K562 (cell line): Measurements from ENCODE around the gene BTNL8. TPM values are rescaled to one million over a fixed set of nuclear protein-coding genes. Genes with fewer than 3 reads are reported as not detected.

Source experiments
- ASH1L ChIP-seq: fragments of 450-650 bp; IDR thresholded peaks from 2 replicates; pipeline ENCODE4 v1.6.1; 2018; ENCODE audit warnings: borderline replicate concordance, mild to moderate bottlenecking, low read depth; ENCODE audit not compliant: partially characterized antibody
- ATF7 ChIP-seq: fragments of 450-650 bp; IDR thresholded peaks from 2 replicates; pipeline ENCODE4 v1.7.1; 2014; ENCODE audit warnings: mild to moderate bottlenecking, moderate library complexity
- CBX3 ChIP-seq, 2 experiments: IDR thresholded peaks; 1 replicate in 1 of 2; 2 replicates in 1 of 2; pipeline ENCODE4 v1.6.1; 2012; ENCODE audit warnings: inconsistent platforms in 2 of 2, low read length in 2 of 2, borderline replicate concordance in 1 of 2, control low read depth in 1 of 2
- CCNT2 ChIP-seq: IDR thresholded peaks from 2 replicates; pipeline ENCODE4 v1.6.1; 2011; ENCODE audit warnings: borderline replicate concordance, low read depth, mild to moderate bottlenecking, moderate library complexity, mixed read lengths, low read length; ENCODE audit not compliant: insufficient read length; ENCODE audit errors: extremely low read depth
- CHD2 ChIP-seq: IDR thresholded peaks from 2 replicates; pipeline ENCODE4 v1.6.1; 2011; ENCODE audit warnings: low read depth, low read length
- CREM ChIP-seq: IDR thresholded peaks from 2 replicates; pipeline ENCODE4 v1.6.1; 2014; ENCODE audit warnings: antibody characterized with exemption, low read depth
- CTBP1 ChIP-seq: fragments of 450-650 bp; IDR thresholded peaks from 2 replicates; pipeline ENCODE4 v1.6.1; 2016; ENCODE audit warnings: borderline replicate concordance
- E2F3 ChIP-seq: fragments of 250-450 bp; sonication (Bioruptor Pico); IDR thresholded peaks from 2 replicates; pipeline ENCODE4 v1.4.0; 2020; ENCODE audit warnings: mild to moderate bottlenecking
- ETV6 ChIP-seq, 3 experiments: fragments of 150-350 bp in 1 of 3; sonication (generic) in 1 of 3; formaldehyde crosslinking in 1 of 3; IDR thresholded peaks; 2 replicates each; pipeline versions ENCODE4 v1.6.1 to v1.8.0; 2014 to 2022; ENCODE audit warnings: borderline replicate concordance in 2 of 3, low read depth in 2 of 3, antibody characterized with exemption in 1 of 3, low read length in 1 of 3, mild to moderate bottlenecking in 1 of 3, missing genetic modification reagents in 1 of 3
- HDGF ChIP-seq: fragments of 450-650 bp; IDR thresholded peaks from 2 replicates; pipeline ENCODE4 v1.6.1; 2016
- HIVEP1 ChIP-seq: fragments of 250-450 bp; sonication (Bioruptor Pico); IDR thresholded peaks from 2 replicates; pipeline ENCODE4 v1.4.0; 2020; ENCODE audit warnings: mild to moderate bottlenecking
- ILK ChIP-seq: fragments of 450-650 bp; IDR thresholded peaks from 2 replicates; pipeline ENCODE4 v1.6.1; 2016; ENCODE audit warnings: missing genetic modification characterization, low read depth, mild to moderate bottlenecking, missing compliant biosample characterization, moderate library complexity, borderline replicate concordance
- L3MBTL2 ChIP-seq: fragments of 450-650 bp; IDR thresholded peaks from 2 replicates; pipeline ENCODE4 v1.6.1; 2016; ENCODE audit warnings: mild to moderate bottlenecking, moderate library complexity
- MYNN ChIP-seq, 2 experiments: sonication (generic); formaldehyde crosslinking in 1 of 2; IDR thresholded peaks; 2 replicates each; pipeline versions ENCODE4 v1.5.0 to v1.6.1; 2016 to 2020; ENCODE audit warnings: antibody characterized with exemption in 1 of 2, missing genetic modification reagents in 1 of 2
- NR4A1 ChIP-seq, 2 experiments: fragments of 250-450 bp in 1 of 2; fragments of 450-650 bp in 1 of 2; sonication (Bioruptor Pico) in 1 of 2; IDR thresholded peaks; 2 replicates each; pipeline versions ENCODE4 v1.4.0 to v1.6.1; 2016 to 2020; ENCODE audit warnings: mild to moderate bottlenecking in 2 of 2, missing compliant biosample characterization in 1 of 2, missing genetic modification characterization in 1 of 2, moderate library complexity in 1 of 2
- PYGO2 ChIP-seq: fragments of 450-650 bp; IDR thresholded peaks from 2 replicates; pipeline ENCODE4 v1.6.1; 2016; ENCODE audit warnings: mild to moderate bottlenecking, missing genetic modification characterization, moderate library complexity, missing compliant biosample characterization
- SETDB1 ChIP-seq: IDR thresholded peaks from one replicate; pipeline ENCODE4 v1.6.1; 2012; ENCODE audit warnings: low read length, control low read depth, inconsistent platforms
- SP1 ChIP-seq: sonication (generic); formaldehyde crosslinking; IDR thresholded peaks from 2 replicates; pipeline ENCODE4 v1.8.1; 2022; ENCODE audit warnings: mild to moderate bottlenecking, missing genetic modification reagents
- TCFL5 ChIP-seq: fragments of 250-450 bp; sonication (Bioruptor Pico); conservative IDR thresholded peaks from 2 replicates; pipeline ENCODE4 v1.6.1; 2021; ENCODE audit warnings: mild to moderate bottlenecking, moderate library complexity, matching md5 sums
- ZNF143 ChIP-seq: sonication (generic); formaldehyde crosslinking; IDR thresholded peaks from 2 replicates; pipeline ENCODE4 v1.9.0; 2022; ENCODE audit warnings: mild to moderate bottlenecking, missing genetic modification reagents
- ZNF3 ChIP-seq: fragments of 250-450 bp; sonication (Bioruptor Pico); IDR thresholded peaks from 2 replicates; pipeline ENCODE4 v1.5.0; 2021; ENCODE audit warnings: mild to moderate bottlenecking, moderate library complexity
- ZNF354B ChIP-seq: fragments of 250-450 bp; sonication (Bioruptor Pico); IDR thresholded peaks from 2 replicates; pipeline ENCODE4 v1.4.0; 2020
- ZNF644 ChIP-seq: fragments of 200-800 bp; sonication (Bioruptor generic); IDR thresholded peaks from 2 replicates; pipeline ENCODE4 v1.6.1; 2016; ENCODE audit warnings: low read depth, missing genetic modification characterization, missing compliant biosample characterization
- polyA plus RNA-seq, 8 experiments: library from polyadenylated mRNA; depleted of rRNA in 4 of 8; stranded (reverse) in 5 of 8; unstranded in 3 of 8; fragments of >200 nt; fragmentation: Nextera tagmentation in 2 of 8; fragmentation: Illumina TruSeq in 1 of 8; extraction: Ambion mirVana in 2 of 8; extraction: Trizol in 1 of 8; gene quantifications; 2 replicates each; pipeline versions ENCODE4 v1.2.1 to v1.2.3, GENCODE V29; 2011 to 2014; ENCODE audit warnings: inconsistent platforms in 1 of 8, missing spikeins in 1 of 8
- total RNA-seq, 7 experiments: library from RNA; depleted of rRNA in 6 of 7; stranded (reverse); fragments of >200 nt in 6 of 7; fragmentation: Illumina TruSeq in 2 of 7; extraction: Trizol in 2 of 7; gene quantifications; 2 replicates each; pipeline versions ENCODE4 v1.2.1 to v1.2.3, GENCODE V29; 2011 to 2021; ENCODE audit warnings: low replicate concordance in 1 of 7
- TF ChIP-seq, protein P1 (sequence below): fragments of 250-450 bp; sonication (Bioruptor Pico); IDR thresholded peaks from 2 replicates; pipeline ENCODE4 v1.4.0; 2020; ENCODE audit warnings: mild to moderate bottlenecking, moderate library complexity, borderline replicate concordance

BTNL8 gene
- total and polyA plus RNA-seq, 9 of the 15 experiments (the other 6 are each of a cell fraction or from before 2014, with no cell fraction given), result 0.04 to 0.18 (median 0.07) TPM; not detected in 6

DNA sequence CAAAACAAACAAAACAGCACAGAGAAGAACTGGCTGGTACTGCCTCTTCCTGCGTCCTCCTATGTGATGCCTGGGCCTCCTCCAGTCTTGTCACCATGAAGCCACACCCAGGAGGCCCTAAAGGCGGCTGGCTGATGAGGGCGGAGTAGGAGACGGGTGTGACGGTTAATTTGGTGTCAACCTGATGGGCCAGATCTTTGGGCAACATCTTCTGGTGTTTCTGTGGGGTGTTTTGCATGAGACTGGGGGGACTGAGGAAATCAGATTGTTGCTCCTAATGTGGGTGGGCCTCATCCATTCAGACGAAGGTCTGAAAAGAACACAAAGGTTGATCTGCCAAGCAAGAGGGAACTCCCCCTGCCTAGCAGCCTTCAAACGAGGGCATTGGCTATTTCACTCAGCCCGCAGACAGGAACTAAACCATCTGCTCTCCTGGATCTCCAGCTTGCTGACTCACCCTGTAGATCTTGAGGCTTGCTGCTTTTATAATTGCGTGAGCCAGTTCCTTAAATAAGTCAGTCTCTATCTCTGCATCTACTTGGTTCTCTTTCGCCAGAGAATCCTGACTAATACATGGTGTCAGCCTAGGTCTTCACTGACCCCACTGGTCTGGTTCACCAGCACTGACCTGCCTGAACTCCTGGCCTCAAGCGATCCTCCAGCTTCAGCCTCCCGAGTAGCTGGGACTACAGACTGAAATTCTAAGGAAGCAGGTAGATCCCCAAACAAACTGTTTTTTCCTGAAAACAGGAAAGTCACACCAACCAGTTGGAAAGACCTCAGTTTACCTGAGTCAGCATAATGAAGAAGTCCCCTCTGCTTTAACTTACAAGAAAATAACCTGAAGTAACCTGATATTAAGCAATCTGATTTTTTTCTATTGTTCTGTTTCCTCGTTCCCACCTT is 25.1 kb upstream of the BTNL8 start (continued):
- TF ChIP-seq ASH1L (peak; percentile 33), TCFL5 (CRISPR knock-in tag) (no peak), ZNF354B (CRISPR knock-in tag) (no peak), L3MBTL2 (peak; percentile 97), NR4A1 (CRISPR knock-in tag; IDR thresholded peaks at IDR 0.05) (no peak), NR4A1 (tag; IDR thresholded peaks at IDR 0.05) (peak; percentile 79; the same call in 1 of the 2 replicates), ZNF143 (CRISPR knock-in tag) (no peak), PYGO2 (tag) (no peak), CBX3 (IDR thresholded peaks at IDR 0.05; ENCODE audit: borderline replicate concordance in 1 of 2, low read length in 2 of 2) (peak in 1 of 2 experiments; percentile 95; a peak in 2 of 3 replicates), CTBP1 (peak; percentile 91; the same call in 1 of the 2 replicates), ZNF3 (no peak), CREM (peak; percentile 48), MYNN (IDR thresholded peaks at IDR 0.05) (peak; percentile 49; the same call in 1 of the 2 replicates), MYNN (CRISPR knock-in tag; IDR thresholded peaks at IDR 0.05) (no peak), SETDB1 (no peak), CHD2 (no peak), ILK (tag) (no peak), ETV6 (IDR thresholded peaks at IDR 0.05; ENCODE audit: borderline replicate concordance in 1 of 2, low read depth in 2 of 2, low read length in 1 of 2) (peak in 1 of 2 experiments; percentile 58; a peak in 1 of 4 replicates), ETV6 (CRISPR knock-in tag; IDR thresholded peaks at IDR 0.05; ENCODE audit: borderline replicate concordance) (no peak), HDGF (no peak), CCNT2 (no peak), E2F3 (CRISPR knock-in tag) (no peak), HIVEP1 (CRISPR knock-in tag) (no peak), ZNF644 (no peak; the same call in 1 of the 2 replicates), ATF7 (peak; percentile 86), SP1 (CRISPR knock-in tag) (peak; percentile 43; the same call in 1 of the 2 replicates)
- TF ChIP-seq, protein P1, sequence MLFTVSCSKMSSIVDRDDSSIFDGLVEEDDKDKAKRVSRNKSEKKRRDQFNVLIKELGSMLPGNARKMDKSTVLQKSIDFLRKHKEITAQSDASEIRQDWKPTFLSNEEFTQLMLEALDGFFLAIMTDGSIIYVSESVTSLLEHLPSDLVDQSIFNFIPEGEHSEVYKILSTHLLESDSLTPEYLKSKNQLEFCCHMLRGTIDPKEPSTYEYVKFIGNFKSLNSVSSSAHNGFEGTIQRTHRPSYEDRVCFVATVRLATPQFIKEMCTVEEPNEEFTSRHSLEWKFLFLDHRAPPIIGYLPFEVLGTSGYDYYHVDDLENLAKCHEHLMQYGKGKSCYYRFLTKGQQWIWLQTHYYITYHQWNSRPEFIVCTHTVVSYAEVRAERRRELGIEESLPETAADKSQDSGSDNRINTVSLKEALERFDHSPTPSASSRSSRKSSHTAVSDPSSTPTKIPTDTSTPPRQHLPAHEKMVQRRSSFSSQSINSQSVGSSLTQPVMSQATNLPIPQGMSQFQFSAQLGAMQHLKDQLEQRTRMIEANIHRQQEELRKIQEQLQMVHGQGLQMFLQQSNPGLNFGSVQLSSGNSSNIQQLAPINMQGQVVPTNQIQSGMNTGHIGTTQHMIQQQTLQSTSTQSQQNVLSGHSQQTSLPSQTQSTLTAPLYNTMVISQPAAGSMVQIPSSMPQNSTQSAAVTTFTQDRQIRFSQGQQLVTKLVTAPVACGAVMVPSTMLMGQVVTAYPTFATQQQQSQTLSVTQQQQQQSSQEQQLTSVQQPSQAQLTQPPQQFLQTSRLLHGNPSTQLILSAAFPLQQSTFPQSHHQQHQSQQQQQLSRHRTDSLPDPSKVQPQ (CRISPR knock-in tag), result no peak
